ENCODE results near the gene MOB3A. TPM values are rescaled to one million over a fixed set of nuclear protein-coding genes. Genes with fewer than 3 reads are reported as not detected.

The MOB3A gene
- total and polyA plus RNA-seq, 2 of the 8 experiments (the other 6 are each of a cell fraction or from before 2014, with no cell fraction given) = 9.2 to 9.6 TPM

DNA sequence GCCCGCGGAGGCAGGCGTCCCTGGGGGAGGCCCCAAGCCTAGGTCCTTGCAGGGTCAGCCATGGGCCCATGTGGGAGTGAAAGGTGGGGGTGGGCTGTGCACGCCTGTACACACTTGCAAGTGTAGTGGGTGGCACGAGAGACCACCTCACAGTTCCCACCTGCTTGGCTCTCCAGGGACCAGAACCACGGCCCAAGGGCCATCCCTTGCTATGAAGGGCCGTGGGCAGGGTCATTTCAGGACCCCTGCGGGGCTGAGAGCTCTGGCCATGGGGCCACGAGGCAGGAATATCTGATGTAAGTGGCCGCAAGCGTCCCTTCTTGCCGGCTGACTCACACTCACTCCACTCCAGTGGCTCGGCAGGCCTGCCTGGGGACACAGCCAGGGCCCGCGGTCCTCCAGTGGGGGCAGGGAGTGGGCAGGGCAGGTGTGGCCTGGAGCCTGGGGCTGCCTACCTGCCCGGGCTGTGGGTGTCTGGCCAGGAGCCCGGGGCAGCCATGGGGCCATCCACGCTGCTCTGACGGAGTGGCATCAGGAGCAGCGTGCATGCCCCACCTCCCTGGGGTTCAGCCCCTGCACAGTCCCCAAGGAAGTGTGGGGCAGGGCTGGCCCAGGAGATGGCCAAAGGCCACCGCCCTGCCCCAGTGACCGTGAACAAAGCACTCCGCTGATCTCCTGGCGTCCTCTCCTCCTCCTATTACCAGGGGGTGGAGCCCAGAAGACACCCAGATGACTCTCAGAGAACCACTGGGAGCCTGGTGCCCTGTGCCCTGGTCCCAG is 36.5 kb downstream of the MOB3A start (continued):
- TF ChIP-seq EGR1 (IDR thresholded peaks at IDR 0.05; ENCODE audit: borderline replicate concordance, low read depth, low read length) (no peak), BACH1 (IDR thresholded peaks at IDR 0.05; ENCODE audit: low read length) (no peak), BCL11A (IDR thresholded peaks at IDR 0.05; ENCODE audit: low read depth in 2 of 2, low read length in 2 of 2) (no peak), EP300 (IDR thresholded peaks at IDR 0.05; ENCODE audit: borderline replicate concordance in 1 of 2, low read depth in 2 of 2, low read length in 2 of 2) (no peak), RAD21 (IDR thresholded peaks at IDR 0.05 in 1 of 2, conservative IDR thresholded peaks at IDR 0.05 in 1 of 2; ENCODE audit: low read depth in 2 of 2, low read length in 2 of 2) (no peak), CHD2 (IDR thresholded peaks at IDR 0.05; ENCODE audit: low read length) (no peak), POLR2AphosphoS5 (IDR thresholded peaks at IDR 0.05; ENCODE audit: low read depth, low read length) (no peak), CBX5 (IDR thresholded peaks at IDR 0.05; ENCODE audit: low read depth, low read length) (no peak), SUZ12 (IDR thresholded peaks at IDR 0.05; ENCODE audit: low read length) (no peak), SP2 (IDR thresholded peaks at IDR 0.05; ENCODE audit: low read length) (no peak)

Data from H1 (cell line).